Nucleus accumbens (tissue), 56 donors: ENCODE results near the gene ELMO1.
A peak's percentile ranks its signal among the peaks of the same experiment; 100 is the strongest.

ENCODE experiments used
- DNase-seq, 56 donors: peaks; one replicate each; lab custom pipeline; 2025; lab: John Stamatoyannopoulos, UW

Gene ELMO1

DNA sequence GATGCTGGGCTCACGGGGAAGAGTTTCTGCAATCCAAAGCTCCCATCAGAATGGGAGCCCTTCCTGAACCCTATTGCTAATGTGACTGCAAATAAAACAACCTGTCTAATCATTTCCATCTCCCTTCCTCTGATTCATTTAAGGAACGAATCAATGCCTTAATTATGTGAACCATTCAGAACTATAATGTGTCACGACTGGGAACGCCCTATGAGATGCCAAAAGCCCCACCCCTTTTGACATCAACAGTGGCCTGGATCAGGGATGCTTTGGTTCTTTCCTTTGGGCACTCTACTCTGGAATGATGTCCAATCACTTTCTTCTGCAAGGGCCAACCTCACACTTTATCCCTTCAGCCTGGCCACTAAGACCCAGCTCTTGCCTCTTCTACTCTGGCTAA is 528.9 kb downstream of the ELMO1 start:
- no peak for DNase-seq

DNA sequence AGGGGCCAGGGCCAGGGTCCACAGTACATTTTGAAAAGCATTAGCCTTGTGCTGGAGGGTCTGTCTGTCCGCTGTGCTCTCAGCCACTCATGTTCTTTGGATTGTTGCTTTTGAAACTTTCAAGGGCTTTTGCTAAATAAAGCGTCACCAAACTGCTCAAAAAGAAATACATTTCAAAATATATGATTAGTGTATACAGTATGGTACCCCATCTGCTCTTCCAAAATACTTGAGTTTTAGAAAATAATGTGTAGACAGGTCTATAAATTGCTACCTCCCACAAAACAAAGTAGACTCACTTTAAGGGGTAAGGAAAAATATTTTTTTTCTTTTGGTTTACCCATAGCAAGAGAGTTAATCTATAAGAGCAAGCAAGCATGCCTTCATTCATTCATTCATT is 530.1 kb downstream of the ELMO1 start:
- DNase-seq, result no peak

- no peak for DNase-seq
Observed at GRCh38 chr7:36916619-36917018, 532.0 kb downstream of the ELMO1 start.

- no peak for DNase-seq
Observed at GRCh38 chr7:36916116-36916515, 532.5 kb downstream of the ELMO1 start.

- no peak for DNase-seq
Observed at GRCh38 chr7:36911788-36912187, 536.9 kb downstream of the ELMO1 start.

- DNase-seq, result no peak
Observed at GRCh38 chr7:36910859-36911258, 537.8 kb downstream of the ELMO1 start.

DNA sequence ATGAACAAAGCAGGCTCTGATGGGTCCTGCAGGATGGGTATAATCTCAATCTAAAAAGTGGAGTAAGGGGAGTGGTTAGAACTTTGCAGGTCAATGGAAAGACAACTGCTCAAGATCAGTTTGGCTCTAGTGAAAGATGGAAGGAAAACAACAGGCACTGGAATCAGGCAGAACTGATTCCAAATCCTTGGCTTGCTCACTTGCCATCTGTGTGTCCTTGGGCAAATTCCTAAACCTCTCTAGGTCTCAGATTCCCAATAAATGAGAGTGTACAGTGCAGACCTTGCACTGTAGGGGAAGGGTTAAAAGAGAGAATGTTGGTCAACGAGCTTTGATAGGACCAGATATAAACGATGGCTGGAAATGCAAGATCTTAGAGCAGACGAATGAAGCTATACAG is 538.3 kb downstream of the ELMO1 start:
- DNase-seq, result no peak

DNA sequence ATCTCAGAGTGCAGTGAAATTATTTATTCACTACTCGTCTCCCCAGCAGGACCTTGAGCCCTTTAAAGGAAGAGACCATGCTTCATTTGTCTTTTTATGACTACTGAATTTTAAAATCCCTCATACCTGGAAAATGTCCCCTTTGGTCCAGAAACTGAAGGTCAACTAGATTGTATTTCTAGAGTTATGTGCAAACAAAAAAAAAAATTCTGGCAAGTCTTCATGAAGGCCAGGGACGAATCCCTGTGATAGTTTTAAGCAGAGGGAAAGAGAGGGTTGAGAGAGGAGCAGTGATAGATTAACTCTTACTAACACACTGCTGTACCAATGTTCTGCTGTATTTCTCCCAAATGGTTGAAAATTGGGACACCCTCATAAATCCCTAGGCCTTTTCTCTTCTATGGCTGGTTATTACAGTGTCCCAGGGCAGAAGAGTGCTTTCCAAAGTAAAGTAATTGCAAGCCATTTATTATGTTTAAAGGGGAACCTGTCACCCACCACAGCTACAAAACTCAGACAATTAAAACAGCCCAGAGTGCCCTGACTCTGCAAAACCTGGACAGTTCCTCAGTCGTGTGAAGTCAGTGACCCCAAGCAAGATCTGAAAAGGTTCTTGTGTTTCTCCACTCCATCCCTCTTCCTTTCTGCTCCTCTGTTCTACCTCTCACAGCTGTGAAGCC is 541.6 kb downstream of the ELMO1 start:
- DNase-seq, result no peak

- DNase-seq, result no peak
Observed at GRCh38 chr7:36906448-36906847, 542.2 kb downstream of the ELMO1 start.

- DNase-seq, result no peak
Observed at GRCh38 chr7:36905841-36906240, 542.8 kb downstream of the ELMO1 start.

- no peak for DNase-seq
Observed at GRCh38 chr7:36904802-36905201, 543.9 kb downstream of the ELMO1 start.

DNA sequence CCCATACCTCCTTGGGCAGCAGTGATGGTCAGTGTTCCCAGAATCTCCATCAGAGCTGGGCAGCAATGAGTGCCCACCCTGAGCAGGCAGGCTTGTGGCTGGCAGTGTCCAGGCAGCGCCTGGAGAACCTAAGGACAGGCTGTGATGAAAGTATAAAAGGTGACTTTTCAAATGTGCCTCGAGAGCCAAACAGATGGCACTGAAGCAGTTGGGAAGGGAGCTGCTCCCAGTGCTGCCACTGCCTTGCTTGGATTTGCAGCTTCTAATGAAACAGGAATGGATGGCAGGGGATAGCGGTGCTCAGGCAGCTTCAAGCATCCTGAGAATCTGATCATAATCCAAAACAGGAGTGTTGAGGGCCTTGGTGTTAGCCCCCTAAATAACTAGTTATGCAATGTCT is 544.6 kb downstream of the ELMO1 start:
- DNase-seq, result no peak

GRCh38 chr7:36900988-36901710 is 547.5 kb downstream of the ELMO1 start:
- no peak for DNase-seq

DNA sequence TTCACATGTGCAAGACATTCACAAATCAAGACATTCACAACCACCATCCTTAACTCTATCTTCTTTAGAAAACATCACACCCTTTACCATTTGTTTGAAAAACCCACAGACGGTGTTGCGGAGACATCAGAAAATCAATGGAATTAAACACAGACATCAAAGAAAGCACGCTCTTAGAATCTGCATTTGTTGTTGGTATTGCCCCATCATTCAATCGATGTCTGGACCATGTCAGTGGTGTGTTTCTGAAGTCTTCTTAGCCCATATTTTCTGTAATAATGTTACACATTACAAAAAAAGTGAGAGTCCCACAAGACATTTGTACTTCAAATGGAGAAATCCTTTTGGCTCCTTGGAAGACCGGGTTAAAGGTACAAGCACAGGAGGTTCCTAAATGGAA is 550.5 kb downstream of the ELMO1 start:
- DNase-seq, result no peak

DNA sequence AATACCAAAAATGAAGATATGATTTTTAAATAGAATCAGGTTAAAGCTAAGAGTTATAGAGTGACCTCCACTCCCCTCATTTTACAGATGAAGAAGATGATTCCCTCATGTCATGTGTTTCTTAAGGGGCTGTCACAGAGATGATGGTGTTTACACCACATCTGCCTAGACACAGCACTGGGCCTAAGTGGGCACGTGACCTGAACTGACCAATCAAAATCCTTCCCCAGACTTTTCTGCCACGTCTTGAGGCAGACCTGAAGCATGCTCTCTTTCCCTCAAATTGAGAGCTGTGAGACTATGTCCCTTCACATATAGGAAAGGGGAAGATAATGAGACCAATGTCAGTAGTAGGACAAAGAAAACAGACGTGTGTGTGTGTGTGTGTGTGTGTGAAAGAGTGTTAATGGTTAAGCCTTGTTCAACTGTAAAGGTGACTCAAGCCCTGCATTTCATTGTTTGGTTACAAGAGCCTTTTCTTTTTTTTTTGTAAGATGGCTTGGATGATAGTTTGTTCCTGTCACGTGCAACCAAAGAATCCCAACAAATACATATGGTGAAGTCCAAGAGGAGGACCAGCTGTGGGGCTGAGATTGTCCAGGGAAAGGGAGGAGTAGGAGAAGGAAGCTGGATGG is 551.6 kb downstream of the ELMO1 start:
- no peak for DNase-seq

GRCh38 chr7:36896418-36896817 is 552.2 kb downstream of the ELMO1 start:
- DNase-seq, result no peak

- DNase-seq, result peak in 4 of 56 donors; percentile 3 to 24 (median 15)
Observed at GRCh38 chr7:36895192-36895591, 553.5 kb downstream of the ELMO1 start.

GRCh38 chr7:36894190-36894589 is 554.5 kb downstream of the ELMO1 start:
- no peak for DNase-seq

DNA sequence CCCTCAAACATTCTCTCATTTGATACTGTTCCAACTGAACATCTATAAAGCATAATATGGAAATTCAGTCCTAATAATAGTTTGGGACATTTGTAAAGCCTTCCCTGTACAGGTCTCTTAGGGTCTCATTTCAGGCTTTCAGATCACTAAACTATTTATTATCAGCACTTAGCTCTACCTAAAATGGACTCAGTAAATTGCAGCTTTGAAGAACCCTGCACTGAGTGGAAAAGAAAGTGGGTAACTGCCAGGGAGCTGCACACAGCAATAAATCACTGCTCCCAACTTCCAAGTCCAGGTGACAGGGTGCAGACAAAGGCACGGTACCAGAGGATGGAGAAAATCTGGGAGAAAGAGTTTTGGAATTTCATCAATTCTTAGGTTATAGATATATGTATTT is 559.5 kb downstream of the ELMO1 start:
- DNase-seq, result no peak

GRCh38 chr7:36887969-36888368 is 560.7 kb downstream of the ELMO1 start:
- DNase-seq, result no peak

GRCh38 chr7:36887233-36887632 is 561.4 kb downstream of the ELMO1 start:
- DNase-seq, result no peak

DNA sequence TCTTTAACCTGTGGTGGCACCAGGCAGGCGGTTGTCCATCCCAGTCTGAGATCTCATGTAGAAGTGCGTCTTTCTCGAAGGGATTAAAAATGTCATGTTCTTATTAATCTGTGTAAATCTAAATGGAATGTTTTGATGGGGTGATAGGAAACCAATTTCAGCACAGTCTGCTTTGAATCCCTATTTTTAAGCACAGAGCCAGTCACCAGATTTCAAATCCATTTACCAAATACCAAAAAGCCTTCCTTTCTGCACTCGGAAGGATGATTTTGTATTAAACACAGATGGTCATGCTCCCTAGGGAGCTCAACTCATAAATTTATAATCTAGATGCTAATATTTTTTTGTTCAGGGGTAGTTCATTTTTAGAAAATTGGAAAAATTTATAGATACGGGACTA is 563.8 kb downstream of the ELMO1 start:
- no peak for DNase-seq
